MG63 (cell line): ENCODE data around the gene UGT1A4. TPM values are rescaled to one million over a fixed set of nuclear protein-coding genes. Genes with fewer than 3 reads are reported as not detected.

Experiments
- DNase-seq: peaks from one replicate; pipeline ENCODE4 v3.0.0-alpha.2; 2020
- H3K27me3 ChIP-seq: fragments of 250-450 bp; sonication (Bioruptor Pico); 2 replicates; pipeline ENCODE4 v1.5.1; 2020; ENCODE audit warnings: mild to moderate bottlenecking, moderate library complexity
- H3K36me3 ChIP-seq: fragments of 250-450 bp; sonication (Bioruptor Pico); 2 replicates; pipeline ENCODE4 v1.5.1; 2020; ENCODE audit warnings: mild to moderate bottlenecking, moderate library complexity
- H3K4me3 ChIP-seq: fragments of 250-450 bp; sonication (Bioruptor Pico); 2 replicates; pipeline ENCODE4 v1.5.1; 2020; ENCODE audit warnings: mild to moderate bottlenecking, moderate library complexity
- H3K9me3 ChIP-seq: fragments of 250-450 bp; sonication (Bioruptor Pico); 2 replicates; pipeline ENCODE4 v1.5.1; 2020; ENCODE audit warnings: mild to moderate bottlenecking, moderate library complexity
- total RNA-seq: library from RNA; depleted of rRNA; stranded (reverse); fragments of >200 nt; shearing (Covaris generic); gene quantifications from 2 replicates; pipeline ENCODE4 v1.2.3, GENCODE V29; 2014; ENCODE audit warnings: low replicate concordance

The UGT1A4 gene
- total RNA-seq, 1 experiment from 2014 or later = not detected

GRCh38 chr2:233791883-233792329, 73.4 kb downstream of the UGT1A4 start:
- Histone ChIP-seq H3K9me3 (no peaks in the 10 kb centered on the region), H3K27me3 (no peaks in the 10 kb centered on the region), H3K4me3 (no peak overlapping the region), H3K36me3 (no peaks in the 10 kb centered on the region)
- no peak for DNase-seq

GRCh38 chr2:233792720-233793119, 74.2 kb downstream of the UGT1A4 start:
- H3K36me3 ChIP-seq = no peaks in the 10 kb centered on the region
- H3K9me3 ChIP-seq = no peaks in the 10 kb centered on the region
- no peaks in the 10 kb centered on the region for H3K27me3 ChIP-seq
- H3K4me3 ChIP-seq = no peak overlapping the region
- DNase-seq = no peak

GRCh38 chr2:233793465-233794127, 75.1 kb downstream of the UGT1A4 start:
- DNase-seq = no peak
- H3K27me3 ChIP-seq = no peaks in the 10 kb centered on the region
- no peaks in the 10 kb centered on the region for H3K9me3 ChIP-seq
- H3K36me3 ChIP-seq = no peaks in the 10 kb centered on the region
- no peak overlapping the region for H3K4me3 ChIP-seq

GRCh38 chr2:233794128-233794658, 75.7 kb downstream of the UGT1A4 start:
- Histone ChIP-seq H3K4me3 (no peak overlapping the region), H3K27me3 (no peaks in the 10 kb centered on the region), H3K36me3 (no peaks in the 10 kb centered on the region), H3K9me3 (no peaks in the 10 kb centered on the region)
- no peak for DNase-seq

GRCh38 chr2:233795735-233796171, 77.2 kb downstream of the UGT1A4 start:
- Histone ChIP-seq H3K27me3 (no peaks in the 10 kb centered on the region), H3K9me3 (no peaks in the 10 kb centered on the region), H3K36me3 (no peaks in the 10 kb centered on the region), H3K4me3 (no peak overlapping the region)
- no peak for DNase-seq

GRCh38 chr2:233796254-233796653, 77.7 kb downstream of the UGT1A4 start:
- Histone ChIP-seq H3K27me3 (no peaks in the 10 kb centered on the region), H3K36me3 (no peaks in the 10 kb centered on the region), H3K9me3 (no peaks in the 10 kb centered on the region), H3K4me3 (no peak overlapping the region)
- no peak for DNase-seq

GRCh38 chr2:233798335-233799086, 80.0 kb downstream of the UGT1A4 start:
- no peaks in the 10 kb centered on the region for H3K27me3 ChIP-seq
- H3K9me3 ChIP-seq = no peaks in the 10 kb centered on the region
- H3K36me3 ChIP-seq = no peaks in the 10 kb centered on the region
- DNase-seq = no peak
- no peak overlapping the region for H3K4me3 ChIP-seq

GRCh38 chr2:233799087-233799665, 80.6 kb downstream of the UGT1A4 start:
- DNase-seq = no peak
- H3K4me3 ChIP-seq = no peak overlapping the region
- no peaks in the 10 kb centered on the region for H3K36me3 ChIP-seq
- no peaks in the 10 kb centered on the region for H3K27me3 ChIP-seq
- H3K9me3 ChIP-seq = no peaks in the 10 kb centered on the region

- no peak for DNase-seq
- Histone ChIP-seq H3K27me3 (no peaks in the 10 kb centered on the region), H3K36me3 (no peaks in the 10 kb centered on the region), H3K4me3 (no peak overlapping the region), H3K9me3 (no peaks in the 10 kb centered on the region)
Observed at GRCh38 chr2:233799716-233800115, 81.2 kb downstream of the UGT1A4 start.

GRCh38 chr2:233800208-233800607, 81.7 kb downstream of the UGT1A4 start:
- Histone ChIP-seq H3K9me3 (no peaks in the 10 kb centered on the region), H3K27me3 (no peaks in the 10 kb centered on the region)
- no peak for DNase-seq

GRCh38 chr2:233801357-233802131, 83.0 kb downstream of the UGT1A4 start:
- peak; percentile 28 for DNase-seq
- no peaks in the 10 kb centered on the region for H3K9me3 ChIP-seq
- H3K36me3 ChIP-seq = no peaks in the 10 kb centered on the region
- H3K4me3 ChIP-seq = no peak overlapping the region
- H3K27me3 ChIP-seq = no peaks in the 10 kb centered on the region

More at GRCh38 chr2:233800208-233800607, 81.7 kb downstream of the UGT1A4 start:
- H3K4me3 ChIP-seq = no peak overlapping the region
- no peaks in the 10 kb centered on the region for H3K36me3 ChIP-seq

GRCh38 chr2:233802132-233802815, 83.7 kb downstream of the UGT1A4 start:
- Histone ChIP-seq H3K36me3 (no peaks in the 10 kb centered on the region), H3K4me3 (no peak overlapping the region), H3K27me3 (no peaks in the 10 kb centered on the region), H3K9me3 (no peaks in the 10 kb centered on the region)
- DNase-seq = no peak

GRCh38 chr2:233803292-233803911, 84.9 kb downstream of the UGT1A4 start:
- no peak overlapping the region for H3K4me3 ChIP-seq
- DNase-seq = no peak
- no peaks in the 10 kb centered on the region for H3K27me3 ChIP-seq
- no peaks in the 10 kb centered on the region for H3K36me3 ChIP-seq
- H3K9me3 ChIP-seq = no peaks in the 10 kb centered on the region

- no peak for DNase-seq
- Histone ChIP-seq H3K36me3 (no peaks in the 10 kb centered on the region), H3K4me3 (no peak overlapping the region), H3K9me3 (no peaks in the 10 kb centered on the region), H3K27me3 (no peaks in the 10 kb centered on the region)
Observed at GRCh38 chr2:233803994-233804393, 85.5 kb downstream of the UGT1A4 start.

GRCh38 chr2:233807215-233807865, 88.8 kb downstream of the UGT1A4 start:
- Histone ChIP-seq H3K9me3 (no peaks in the 10 kb centered on the region), H3K27me3 (no peaks in the 10 kb centered on the region), H3K36me3 (no peaks in the 10 kb centered on the region), H3K4me3 (no peak overlapping the region)
- DNase-seq = no peak
